Stimulated activated CD4-positive, alpha-beta T cell treated with anti-CD3 and anti-CD28 coated beads, Interleukin-1b, Interleukin-23, amount 100 ng/mL, for 1 hour (primary cell): ENCODE data around the gene LRRC52.
"Not testable (repeated sequence)": the region's sequence is repeated elsewhere in the genome, so short reads cannot be mapped to it uniquely, and the experiment has no call there.

Experiments
- DNase-seq, 2 donors: peaks; one replicate each; pipeline ENCODE4 v3.0.0-alpha.2; 2020; ENCODE audit warnings: low read depth in 2 of 2

Gene LRRC52

DNA sequence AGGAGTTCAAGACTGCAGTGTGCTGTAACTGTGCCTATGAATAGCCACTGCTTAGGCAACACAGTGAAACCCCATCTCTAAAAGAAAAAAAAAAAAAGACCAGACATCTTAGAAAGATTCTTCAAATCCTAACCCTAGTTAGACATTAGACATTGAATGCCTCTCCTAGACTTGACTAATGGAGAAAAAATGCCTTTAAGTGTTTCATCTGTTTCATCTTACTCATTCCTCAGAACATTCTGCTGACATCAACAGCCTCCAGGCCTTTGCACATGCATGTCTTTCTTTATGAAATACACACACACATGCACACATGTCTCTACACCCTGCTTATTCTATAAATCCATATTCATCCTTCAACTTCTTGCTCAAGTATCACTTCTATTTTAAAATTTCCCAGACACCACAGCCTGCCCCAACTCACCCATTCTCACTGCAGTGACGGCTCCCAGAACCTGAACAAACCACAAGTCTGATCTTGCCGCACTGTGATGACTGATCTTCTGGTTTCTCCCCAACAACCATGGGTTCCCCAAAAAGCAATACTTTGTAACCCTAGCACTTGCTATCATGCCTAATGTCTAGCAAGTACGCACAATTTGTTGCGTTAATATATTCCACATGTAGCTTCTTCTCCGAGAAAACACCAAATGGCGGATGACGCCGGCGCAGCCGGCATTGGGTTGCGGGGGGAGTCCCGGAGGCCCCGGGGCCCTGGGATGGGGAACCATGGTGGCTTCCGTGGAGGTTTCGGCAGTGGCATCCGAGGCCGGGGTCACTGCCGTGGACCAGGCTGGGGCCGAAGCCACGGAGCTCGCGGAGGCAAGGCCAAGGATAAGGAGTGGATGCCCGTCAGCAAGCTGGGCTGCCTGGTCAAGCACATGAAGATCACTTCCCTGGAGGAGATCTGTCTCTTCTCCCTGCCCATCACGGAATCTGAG, 37.4 kb downstream of the LRRC52 start:
- DNase-seq: no peak

DNA sequence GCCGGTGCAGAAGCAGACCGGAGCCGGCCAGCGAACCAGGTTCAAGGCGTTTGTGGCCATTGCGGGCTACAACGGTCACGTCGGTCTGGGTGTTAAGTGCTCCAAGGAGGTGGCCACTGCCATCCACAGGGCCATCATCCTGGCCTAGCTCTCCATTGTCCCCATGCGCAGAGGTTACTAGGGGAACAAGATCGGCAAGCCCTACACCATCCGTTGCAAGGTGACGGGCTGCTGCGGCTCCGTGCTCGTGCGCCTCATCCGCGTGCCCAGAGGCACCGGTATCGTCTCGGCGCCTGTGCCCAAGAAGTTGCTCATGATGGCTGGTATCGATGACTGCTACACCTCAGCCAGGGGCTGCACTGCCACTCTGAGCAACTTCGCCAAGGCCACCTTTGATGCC, 38.1 kb downstream of the LRRC52 start:
- no peak for DNase-seq

DNA sequence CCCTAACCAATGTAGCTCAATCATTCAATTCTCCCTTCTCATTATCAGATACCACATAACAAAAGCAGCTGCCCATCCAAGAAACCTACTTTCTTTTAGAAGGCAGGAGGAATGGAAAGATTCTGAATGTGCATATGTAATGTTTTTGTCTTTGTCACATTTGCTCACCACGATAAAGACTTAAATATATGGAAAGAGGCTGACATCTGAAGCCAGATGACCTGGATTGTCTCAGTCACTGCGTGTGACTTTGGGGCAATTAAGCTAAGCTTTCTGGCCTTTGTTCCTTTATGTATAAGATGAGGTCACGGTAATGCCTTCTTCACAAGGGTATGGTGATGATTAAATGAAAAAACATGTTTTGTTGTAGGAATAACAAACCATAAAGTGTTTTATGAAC, 42.6 kb downstream of the LRRC52 start:
- DNase-seq: no peak

DNA sequence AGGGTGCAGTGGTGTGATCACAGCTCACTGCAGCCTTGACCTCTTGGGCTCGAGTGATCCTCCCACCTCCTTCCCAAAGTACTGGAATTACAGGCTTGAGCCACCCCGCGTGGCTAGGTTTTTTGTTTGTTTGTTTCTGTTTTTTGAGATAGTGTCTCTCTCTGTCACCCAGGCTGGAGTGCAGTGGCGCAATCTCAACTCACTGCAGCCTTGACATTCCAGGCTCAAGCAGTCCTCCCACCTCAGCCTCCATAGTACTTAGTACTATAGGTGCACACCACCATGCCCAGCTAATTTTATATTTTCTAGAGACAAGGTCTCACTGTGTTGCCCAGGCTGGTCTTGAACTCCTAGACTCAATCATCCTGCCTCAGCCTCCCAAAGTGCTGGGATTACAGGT, 47.6 kb downstream of the LRRC52 start:
- not testable (repeated sequence) for DNase-seq

DNA sequence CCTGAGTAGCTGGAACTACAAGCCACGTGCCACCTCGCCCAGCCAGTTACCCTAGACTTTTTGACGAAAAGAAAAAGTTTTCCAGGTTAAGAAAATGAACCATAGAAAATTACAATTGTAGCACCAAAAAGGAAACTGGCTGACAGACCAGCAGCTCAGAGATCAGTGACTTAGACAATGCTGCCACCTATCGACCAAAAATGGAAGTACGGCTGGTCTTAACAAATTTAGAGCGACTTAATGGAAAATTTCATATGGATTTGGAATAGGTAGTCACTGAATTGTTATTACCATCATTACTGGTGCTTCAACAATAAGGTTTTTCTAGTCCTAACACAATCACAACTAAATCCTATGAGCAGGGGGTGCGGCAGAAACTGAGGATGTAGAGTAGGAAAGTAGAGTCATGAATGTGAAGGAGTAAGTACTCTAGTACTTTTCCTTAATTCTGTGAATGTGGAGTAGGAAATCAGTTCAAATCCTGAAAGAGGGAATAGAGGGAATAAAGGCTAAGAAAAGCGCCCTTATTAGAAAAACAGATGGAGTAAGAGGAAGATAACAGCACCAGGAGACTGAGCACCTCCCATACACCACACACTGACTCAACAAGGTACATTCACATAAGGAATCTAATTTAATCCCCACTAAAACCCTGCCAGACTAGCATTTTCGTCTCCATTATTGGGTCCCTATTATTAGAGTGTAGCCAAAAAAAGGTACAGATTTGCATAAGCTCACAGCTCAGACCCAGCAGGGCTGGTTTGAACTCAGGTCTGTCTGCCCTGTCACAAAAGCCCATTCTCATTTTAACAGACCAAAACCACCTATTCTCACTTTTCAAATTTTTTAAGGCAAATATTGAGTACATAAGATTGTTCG, 49.4 kb downstream of the LRRC52 start:
- peak; percentile 66 to 69 for DNase-seq

DNA sequence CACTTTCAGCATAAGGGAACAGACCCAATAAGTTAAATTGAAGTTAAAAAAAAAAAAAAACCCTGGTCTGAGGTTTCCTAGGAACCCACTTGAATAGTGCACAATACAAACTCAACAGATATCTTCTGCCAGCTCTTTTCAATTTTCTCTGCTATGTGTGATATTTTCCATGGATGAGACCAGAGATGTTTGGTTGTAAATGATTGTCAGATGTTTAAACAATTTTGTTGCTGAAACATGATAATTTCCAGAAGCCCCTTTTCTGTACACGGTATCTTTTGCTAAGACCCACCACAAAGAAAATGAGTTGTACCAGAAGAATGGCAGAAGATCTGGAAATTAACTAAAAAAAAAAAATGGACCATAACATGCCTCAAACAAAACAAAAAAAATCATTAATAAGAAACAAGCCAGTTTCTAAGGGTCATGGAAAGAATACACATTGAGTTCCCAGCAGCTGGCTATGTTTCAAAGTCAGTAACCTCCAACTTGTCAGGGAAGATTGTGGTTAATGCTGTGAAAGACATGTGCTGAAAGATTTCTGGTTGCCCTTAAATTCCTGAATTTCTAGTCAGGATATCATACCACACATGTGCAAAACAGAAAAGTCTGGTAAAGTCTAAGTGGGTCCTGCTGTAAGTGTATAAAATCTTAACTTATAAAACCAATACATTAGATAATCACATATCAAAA, 51.6 kb downstream of the LRRC52 start:
- no peak for DNase-seq

DNA sequence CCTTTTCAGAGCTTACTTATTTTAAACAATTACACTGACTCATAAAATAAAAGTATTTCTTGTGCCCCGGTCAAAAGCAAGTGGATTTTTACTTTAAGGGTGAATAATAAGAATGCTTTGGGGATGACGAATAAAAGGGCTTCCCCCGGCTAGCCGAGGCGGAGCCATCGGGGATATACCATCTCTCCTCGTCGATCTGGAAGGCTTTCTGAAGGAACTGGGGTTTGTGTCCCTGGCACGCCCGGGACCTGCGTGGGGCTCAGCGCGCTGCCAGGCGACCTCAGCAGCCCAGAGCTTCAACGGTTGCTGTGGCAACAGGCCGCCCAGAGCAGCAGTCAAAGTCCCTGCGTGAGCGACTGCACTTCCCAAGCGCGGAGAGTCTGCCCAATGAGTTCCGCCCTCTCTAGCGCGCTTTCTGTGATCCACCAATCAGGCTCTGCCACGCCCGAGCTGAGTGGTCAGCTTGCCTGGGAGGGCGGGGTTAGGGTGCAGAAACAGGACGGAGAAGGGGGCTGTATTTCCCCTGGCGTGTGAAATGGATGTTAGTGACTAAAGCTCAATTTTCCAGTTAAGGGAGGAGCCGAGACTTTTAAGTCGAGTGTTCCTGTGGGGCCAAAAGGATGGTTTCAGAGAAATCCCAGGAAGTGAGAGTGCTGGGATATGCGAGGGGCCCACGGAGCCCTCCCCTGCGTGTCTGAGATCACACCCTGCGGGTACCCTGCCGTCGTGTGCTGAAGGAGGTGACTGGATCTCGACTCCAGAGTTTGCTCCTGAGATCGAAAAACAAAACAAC, 54.3 kb downstream of the LRRC52 start:
- peak; percentile 68 to 83 for DNase-seq

DNA sequence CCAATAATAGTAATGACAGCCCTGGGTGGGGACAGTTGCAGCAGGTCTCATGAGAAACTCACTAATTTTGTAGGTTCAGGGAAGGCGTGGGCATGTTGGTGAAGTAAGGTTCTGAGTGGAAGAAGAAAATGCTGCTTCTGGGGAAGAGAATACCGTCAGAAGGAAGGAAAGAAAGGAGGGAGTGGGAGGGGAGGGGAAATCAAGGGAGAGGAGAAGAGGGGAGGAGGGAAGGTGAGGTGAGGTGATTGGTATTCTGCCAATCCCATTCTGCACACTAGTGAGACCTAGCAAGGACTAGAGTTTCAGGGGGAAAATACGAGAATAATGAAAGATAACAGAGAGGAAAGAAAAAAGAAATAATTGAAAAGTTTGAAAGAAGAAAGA, 54.9 kb downstream of the LRRC52 start:
- no peak for DNase-seq

DNA sequence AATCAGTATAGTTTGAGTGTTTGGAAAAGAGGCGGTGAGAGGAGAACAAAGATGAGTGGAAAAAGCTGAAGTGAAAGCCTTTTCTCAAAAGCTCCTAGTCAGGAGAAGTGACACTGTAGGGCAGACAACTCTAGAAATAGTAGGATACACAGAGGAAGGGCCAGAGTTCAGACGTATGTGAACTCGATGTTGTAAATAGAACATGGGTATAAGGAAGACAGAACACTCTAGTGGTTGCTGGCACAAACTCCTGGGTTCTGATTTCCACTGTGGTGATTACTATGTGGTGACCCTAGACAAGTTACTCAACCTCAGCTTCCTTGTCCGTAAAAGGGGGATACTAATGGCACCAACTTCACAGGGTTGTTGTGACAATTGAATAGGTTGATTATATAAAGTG, 57.0 kb downstream of the LRRC52 start:
- DNase-seq: no peak

DNA sequence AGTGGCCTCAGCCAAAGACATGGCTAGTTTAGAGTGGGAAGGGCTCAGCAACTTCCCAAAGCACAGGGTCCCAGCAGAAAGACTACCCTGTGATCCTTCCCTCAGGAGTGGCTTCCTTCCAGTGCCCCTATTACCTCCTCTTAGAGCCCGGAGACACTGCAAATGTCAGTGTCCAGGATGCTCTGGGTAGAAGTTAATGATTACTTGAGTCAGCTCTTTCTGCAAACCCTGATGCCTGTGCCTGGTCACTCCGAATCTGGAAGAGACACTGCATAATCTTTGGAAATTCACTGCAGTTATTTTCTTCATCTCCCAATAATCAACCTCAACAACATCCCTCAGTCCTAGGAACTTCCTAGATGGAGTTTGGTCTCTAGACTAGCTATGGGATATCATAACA, 60.0 kb downstream of the LRRC52 start:
- no peak for DNase-seq

DNA sequence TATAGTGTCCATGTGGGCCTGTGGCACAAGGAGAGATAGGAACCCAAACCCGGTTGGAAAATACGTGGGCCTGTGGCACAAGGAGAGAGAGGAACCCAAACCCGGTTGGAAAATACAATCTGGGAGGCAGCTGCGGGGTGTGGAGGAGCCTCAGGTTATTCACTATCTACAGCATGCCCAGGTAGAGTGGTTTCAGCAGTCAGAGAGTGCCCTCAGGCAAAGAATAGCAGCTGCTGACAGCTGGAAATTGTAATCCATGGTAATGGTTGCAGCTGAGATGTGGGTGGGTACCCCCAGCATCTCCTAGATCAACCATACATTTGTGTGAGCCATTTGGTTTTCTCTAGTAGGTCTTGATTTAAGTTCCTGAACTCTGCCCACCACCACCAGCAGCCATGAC, 61.4 kb downstream of the LRRC52 start:
- DNase-seq: no peak

DNA sequence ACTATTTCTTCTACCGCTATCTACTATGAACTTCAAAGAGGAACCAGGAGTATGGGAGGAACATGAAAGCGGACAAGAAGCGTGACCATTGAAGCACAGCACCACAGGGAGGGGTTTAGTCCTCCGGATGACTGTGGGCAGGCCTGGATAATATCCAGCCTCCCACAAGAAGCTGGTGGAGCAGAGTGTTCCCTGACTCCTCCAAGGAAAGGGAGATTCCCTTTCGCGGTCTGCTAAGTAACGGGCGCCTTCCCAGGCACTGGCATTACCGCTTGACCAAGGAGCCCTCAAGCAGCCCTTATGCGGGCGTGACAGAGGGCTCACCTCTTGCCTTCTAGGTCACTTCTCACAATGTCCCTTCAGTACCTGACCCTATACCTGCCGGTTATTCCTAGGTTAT, 62.9 kb downstream of the LRRC52 start:
- not testable (repeated sequence) for DNase-seq

DNA sequence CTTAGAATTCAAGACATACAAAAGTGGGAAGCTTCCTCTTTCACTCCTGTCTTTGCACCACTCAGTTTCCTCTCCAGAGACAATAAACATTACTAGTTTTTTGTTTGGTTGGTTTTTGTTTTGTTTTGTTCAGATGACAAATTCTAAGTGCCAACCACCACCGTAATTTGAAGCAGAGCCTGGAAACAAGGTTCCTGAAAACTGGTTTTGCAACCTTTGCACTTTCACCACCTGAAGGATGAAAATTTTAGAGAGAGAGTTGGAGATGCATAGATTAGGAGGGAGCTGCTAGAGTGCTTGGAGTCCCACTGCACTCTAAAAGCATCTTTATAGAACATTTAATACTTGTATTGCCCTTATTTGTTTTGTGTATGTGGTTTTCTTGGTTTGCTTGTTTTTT, 67.1 kb downstream of the LRRC52 start:
- no peak for DNase-seq

DNA sequence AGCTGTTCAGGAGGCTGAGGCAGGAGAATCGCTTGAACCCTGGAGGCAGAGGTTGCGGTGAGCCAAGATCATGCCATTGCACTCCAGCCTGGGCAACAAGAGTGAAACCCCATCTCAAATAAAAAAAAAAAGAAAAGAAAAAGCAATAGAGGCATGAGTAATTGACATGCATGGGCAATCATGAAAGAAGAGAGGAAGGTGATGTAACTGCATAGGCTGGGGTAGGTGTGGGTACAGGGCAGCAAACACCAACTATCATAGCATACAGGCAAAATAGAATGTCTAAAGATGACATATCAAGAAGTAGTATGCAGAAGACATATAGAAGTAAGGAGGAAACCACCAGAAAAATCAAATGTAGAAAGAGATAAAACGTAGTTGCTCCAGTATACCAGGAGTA, 68.3 kb downstream of the LRRC52 start:
- DNase-seq: no peak
